CD4-positive, alpha-beta memory T cell (primary cell): ENCODE measurements around the gene VAX1. TPM values are rescaled to one million over a fixed set of nuclear protein-coding genes. Genes with fewer than 3 reads are reported as not detected.

ENCODE experiments used
- CTCF ChIA-PET: fragments of 350-600 bp; sonication (Branson Sonifier 250); formaldehyde crosslinking; loops from one replicate; lab custom pipeline; 2021; ENCODE audit warnings: inconsistent platforms; ENCODE audit not compliant: partially characterized antibody; lab: Charles Lee
- POLR2A ChIA-PET: fragments of 350-600 bp; sonication (Branson Sonifier 250); formaldehyde crosslinking; loops from one replicate; lab custom pipeline; 2021; ENCODE audit not compliant: partially characterized antibody; lab: Charles Lee
- DNase-seq, 5 donors: peaks; one replicate each; pipeline versions ENCODE4 v3.0.0 to v3.0.0-alpha.2; 2020 to 2022; ENCODE audit warnings: mixed read lengths in 1 of 5
- H3K27ac ChIP-seq: one replicate; pipeline ENCODE4 v1.7.0; 2013; ENCODE audit warnings: low read depth, low read length
- H3K27me3 ChIP-seq: 2 replicates; pipeline ENCODE4 v1.7.0; 2013; ENCODE audit warnings: mild to moderate bottlenecking, low read length, moderate library complexity; ENCODE audit not compliant: insufficient read depth
- H3K36me3 ChIP-seq: 2 replicates; pipeline ENCODE4 v1.7.0; 2013; ENCODE audit warnings: mild to moderate bottlenecking, low read length, moderate library complexity; ENCODE audit not compliant: insufficient read depth
- H3K4me1 ChIP-seq: 2 replicates; pipeline ENCODE4 v1.7.0; 2013; ENCODE audit warnings: mild to moderate bottlenecking, low read length, moderate library complexity; ENCODE audit not compliant: insufficient read depth
- H3K4me3 ChIP-seq, 2 donors: one replicate each; pipeline ENCODE4 v1.7.0; 2013; ENCODE audit warnings: low read length in 2 of 2, mild to moderate bottlenecking in 1 of 2
- H3K9me3 ChIP-seq, 2 donors: one replicate each; pipeline ENCODE4 v1.7.0; 2013; ENCODE audit warnings: low read length in 2 of 2, control low read depth in 1 of 2; ENCODE audit not compliant: control insufficient read depth in 1 of 2
- H3K27ac Mint-ChIP-seq, 7 donors: one replicate each; pipeline ENCODE4 v1.8.0; 2020 to 2021; ENCODE audit warnings: mixed read lengths in 7 of 7, mild to moderate bottlenecking in 6 of 7, inconsistent platforms in 3 of 7, moderate library complexity in 3 of 7
- H3K27me3 Mint-ChIP-seq, 2 donors: one replicate each; pipeline ENCODE4 v1.8.0; 2020 to 2021; ENCODE audit warnings: mixed read lengths in 2 of 2
- H3K36me3 Mint-ChIP-seq, 2 donors: one replicate each; pipeline ENCODE4 v1.8.0; 2020 to 2021; ENCODE audit warnings: mixed read lengths in 2 of 2, inconsistent platforms in 1 of 2, mild to moderate bottlenecking in 1 of 2
- H3K4me1 Mint-ChIP-seq, 4 donors: one replicate each; pipeline ENCODE4 v1.8.0; 2020 to 2021; ENCODE audit warnings: mixed read lengths in 4 of 4, mild to moderate bottlenecking in 1 of 4
- H3K4me3 Mint-ChIP-seq, 8 donors: one replicate each; pipeline ENCODE4 v1.8.0; 2020 to 2021; ENCODE audit warnings: mixed read lengths in 8 of 8, mild to moderate bottlenecking in 7 of 8, moderate library complexity in 6 of 8, inconsistent platforms in 3 of 8
- H3K9me3 Mint-ChIP-seq, 8 donors: one replicate each; pipeline ENCODE4 v1.8.0; 2020 to 2021; ENCODE audit warnings: mixed read lengths in 8 of 8, mild to moderate bottlenecking in 5 of 8, inconsistent platforms in 3 of 8, moderate library complexity in 1 of 8
- intact Hi-C: fragments of 100-400 bp; cut with micrococcal nuclease; formaldehyde crosslinking; loops from one replicate; pipeline ENCODE4 v1.15.1; 2023
- polyA plus RNA-seq, 2 donors: library from polyadenylated mRNA; unstranded; fragments of 300-500 nt; fragmentation: Illumina TruSeq; gene quantifications; one replicate each; pipeline ENCODE4 v1.2.3, GENCODE V29; 2021
- total RNA-seq, 2 experiments: library from RNA; stranded (reverse); gene quantifications; one replicate each; pipeline ENCODE4 v1.2.3, GENCODE V29; 2021

The VAX1 gene
- total and polyA plus RNA-seq, 4 experiments from 2014 or later = not detected

DNA sequence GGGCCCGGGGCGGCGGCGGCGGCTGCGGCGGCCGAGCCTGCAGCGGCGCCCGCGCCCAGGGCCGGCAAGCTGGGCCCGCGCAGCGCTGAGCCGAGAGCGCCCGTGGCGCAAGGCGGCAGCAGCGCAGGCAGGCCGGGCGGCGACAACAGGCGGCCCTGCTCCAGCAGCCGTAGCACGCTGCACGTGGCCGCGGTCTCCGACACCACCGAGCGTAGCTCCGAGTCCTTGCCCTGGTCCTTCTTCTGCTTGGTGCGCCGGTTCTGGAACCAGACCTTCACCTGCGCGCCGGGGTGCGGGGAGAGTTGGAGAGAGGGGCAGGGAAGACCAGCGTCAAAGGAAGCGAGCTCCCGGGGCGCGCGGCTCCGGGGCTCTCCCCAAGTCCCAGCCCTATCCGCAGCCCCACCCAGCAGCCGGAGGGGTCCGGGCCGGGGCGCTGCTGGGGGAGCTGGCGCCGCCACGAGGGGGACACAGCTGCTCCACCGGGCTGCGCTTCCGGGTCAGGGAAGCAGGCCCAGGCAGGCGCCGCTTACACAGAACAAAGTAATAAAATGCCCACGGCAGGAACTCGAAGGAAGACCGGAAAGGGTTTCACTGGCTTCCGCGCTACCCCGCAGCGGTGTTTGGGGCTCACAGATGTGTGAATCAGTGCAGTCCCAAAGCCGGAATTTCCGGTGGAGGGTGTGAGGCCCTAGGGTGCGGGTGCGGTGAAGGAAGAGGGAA lies 3.6 kb downstream of the VAX1 start:
- Mint-ChIP-seq H3K27ac (no peak overlapping the region), H3K4me3 (peak overlapping the region in 2 of 8 donors; percentile 10 to 59), H3K36me3 (no peaks in the 10 kb centered on the region), H3K9me3 (peaks cover 0 to 7% (median 2%) of the 10 kb centered on the region in 8 donors), H3K27me3 (peaks cover 64 to 66% of the 10 kb centered on the region in 2 donors), H3K4me1 (peaks cover 20 to 62% (median 39%) of the 10 kb centered on the region in 4 donors)
- Histone ChIP-seq H3K36me3 (no peaks in the 10 kb centered on the region), H3K27me3 (peaks cover 48% of the 10 kb centered on the region), H3K9me3 (no peaks in the 10 kb centered on the region), H3K27ac (no peak overlapping the region), H3K4me3 (no peak overlapping the region), H3K4me1 (peaks cover 19% of the 10 kb centered on the region)
- ChIA-PET POLR2A (no interaction called here), CTCF (interaction anchor here (1.0 kb wide), 1 partner anchor 40 kb away, joined by 4 read pairs; no protein-coding TSS in a partner anchor)
- no peak for DNase-seq
- intact Hi-C loops = no loop called here

DNA sequence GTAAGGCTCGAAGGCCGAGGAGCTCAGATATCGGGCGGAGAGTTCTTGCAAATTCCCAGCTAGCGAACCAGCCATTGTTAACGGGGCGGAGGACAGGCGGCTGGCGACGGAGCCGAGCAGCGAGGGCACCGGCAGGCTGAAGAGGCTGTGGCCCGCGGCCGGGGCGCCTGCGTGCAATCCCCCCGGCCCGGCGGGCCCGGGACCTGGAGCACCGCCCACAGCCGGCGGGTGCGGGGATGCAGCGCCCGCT lies 4.1 kb downstream of the VAX1 start:
- Histone ChIP-seq H3K27ac (no peak overlapping the region), H3K9me3 (no peaks in the 10 kb centered on the region), H3K36me3 (no peaks in the 10 kb centered on the region), H3K27me3 (peaks cover 45% of the 10 kb centered on the region), H3K4me3 (no peak overlapping the region), H3K4me1 (peaks cover 19% of the 10 kb centered on the region)
- H3K36me3 Mint-ChIP-seq = no peaks in the 10 kb centered on the region
- peak overlapping the region in 1 of 7 donors; percentile 24 for H3K27ac Mint-ChIP-seq
- peaks cover 20 to 59% (median 37%) of the 10 kb centered on the region in 4 donors for H3K4me1 Mint-ChIP-seq
- ChIA-PET POLR2A (no interaction called here), CTCF (interaction anchor here (1.0 kb wide), 1 partner anchor 41 kb away, joined by 4 read pairs; no protein-coding TSS in a partner anchor)
- H3K9me3 Mint-ChIP-seq = peaks cover 0 to 7% (median 2%) of the 10 kb centered on the region in 8 donors
- no peak for DNase-seq
- H3K4me3 Mint-ChIP-seq = peak overlapping the region in 4 of 8 donors; percentile 51 to 69 (median 58)
- H3K27me3 Mint-ChIP-seq = peaks cover 60 to 65% of the 10 kb centered on the region in 2 donors
- intact Hi-C loops = no loop called here

DNA sequence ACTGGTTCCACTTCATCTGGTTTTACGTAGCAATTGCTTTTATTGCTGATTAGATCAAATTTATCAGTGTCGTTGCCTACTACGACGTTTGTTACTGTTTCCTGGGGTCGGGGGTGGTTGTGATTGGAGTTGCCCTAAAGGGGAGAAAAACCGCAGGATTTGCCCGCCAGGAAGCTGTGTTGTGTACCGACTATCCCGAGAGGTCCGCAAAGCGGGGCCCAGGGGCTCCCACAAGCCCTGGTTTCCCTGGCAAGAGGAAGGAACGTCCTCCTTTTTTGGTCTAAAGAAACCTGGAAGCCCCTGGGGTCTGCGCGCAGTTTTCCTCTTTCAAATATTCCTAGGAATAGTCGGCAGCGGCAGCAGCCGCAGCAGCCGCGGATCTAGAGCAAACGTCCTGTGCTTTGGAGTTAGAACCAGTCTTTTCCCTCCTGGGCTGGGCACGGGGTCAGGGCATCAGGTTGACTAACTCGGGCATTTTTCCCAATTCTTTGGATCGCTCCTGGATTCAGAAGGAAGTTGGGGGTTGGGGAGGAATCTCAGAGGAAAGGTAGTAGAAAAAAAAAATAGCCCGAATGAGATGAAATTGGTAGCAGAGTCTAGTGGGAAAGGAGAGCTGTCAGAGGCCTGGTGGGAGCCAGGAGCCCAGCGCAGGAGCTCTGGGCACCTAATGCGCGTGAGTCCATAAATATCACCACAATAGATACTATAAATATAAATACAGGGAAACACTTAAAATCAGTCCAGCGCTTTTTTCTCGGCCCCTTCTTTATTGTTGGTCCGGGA lies 4.6 kb downstream of the VAX1 start:
- intact Hi-C loops = no loop called here
- Mint-ChIP-seq H3K4me3 (peak overlapping the region in 7 of 8 donors; percentile 4 to 69 (median 53)), H3K27ac (peak overlapping the region in 1 of 7 donors; percentile 24), H3K36me3 (no peaks in the 10 kb centered on the region), H3K27me3 (peaks cover 62% of the 10 kb centered on the region in 2 donors), H3K4me1 (peaks cover 20 to 54% (median 36%) of the 10 kb centered on the region in 4 donors), H3K9me3 (peaks cover 0 to 7% (median 2%) of the 10 kb centered on the region in 8 donors)
- Histone ChIP-seq H3K27me3 (peaks cover 45% of the 10 kb centered on the region), H3K9me3 (no peaks in the 10 kb centered on the region), H3K4me1 (peaks cover 19% of the 10 kb centered on the region), H3K36me3 (no peaks in the 10 kb centered on the region), H3K4me3 (no peak overlapping the region), H3K27ac (no peak overlapping the region)
- no peak for DNase-seq
- POLR2A ChIA-PET = no interaction called here
- CTCF ChIA-PET = interaction anchor here (1.0 kb wide), 1 partner anchor 41 kb away, joined by 4 read pairs; no protein-coding TSS in a partner anchor

DNA sequence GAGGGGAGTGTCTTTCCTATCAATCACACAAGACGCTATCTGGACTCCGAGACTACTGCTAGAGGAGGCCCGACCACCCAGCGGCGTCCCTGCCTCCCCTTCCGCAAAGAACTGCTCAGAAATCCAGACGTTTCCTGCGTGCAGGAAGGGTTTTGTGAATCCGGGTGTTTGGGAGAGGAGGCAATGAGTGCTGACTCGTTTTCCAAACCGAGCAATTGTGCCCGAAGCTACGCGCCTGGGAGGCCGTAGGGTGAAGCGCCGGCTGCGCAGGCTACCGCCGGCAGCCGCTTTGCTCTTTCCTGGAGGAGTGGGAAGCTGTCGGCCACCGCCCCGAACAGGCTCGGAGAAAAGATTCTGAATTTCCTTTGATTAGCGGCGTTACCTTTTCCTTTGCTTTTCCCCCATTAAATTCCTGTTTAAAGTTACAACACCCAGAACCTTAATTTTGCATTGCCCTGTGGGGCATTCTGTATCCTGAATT lies 5.3 kb downstream of the VAX1 start:
- Histone ChIP-seq H3K9me3 (no peaks in the 10 kb centered on the region), H3K4me3 (no peak overlapping the region), H3K36me3 (no peaks in the 10 kb centered on the region), H3K27me3 (peaks cover 46% of the 10 kb centered on the region), H3K27ac (no peak overlapping the region), H3K4me1 (peaks cover 19% of the 10 kb centered on the region)
- intact Hi-C loops = no loop called here
- CTCF ChIA-PET = no interaction called here
- no peak for DNase-seq
- H3K27me3 Mint-ChIP-seq = peaks cover 59 to 62% of the 10 kb centered on the region in 2 donors
- peaks cover 20 to 51% (median 35%) of the 10 kb centered on the region in 4 donors for H3K4me1 Mint-ChIP-seq
- POLR2A ChIA-PET = no interaction called here
- peak overlapping the region in 4 of 8 donors; percentile 4 to 85 (median 38) for H3K4me3 Mint-ChIP-seq
- H3K36me3 Mint-ChIP-seq = no peaks in the 10 kb centered on the region
- peaks cover 0 to 7% (median 2%) of the 10 kb centered on the region in 8 donors for H3K9me3 Mint-ChIP-seq
- no peak overlapping the region for H3K27ac Mint-ChIP-seq

DNA sequence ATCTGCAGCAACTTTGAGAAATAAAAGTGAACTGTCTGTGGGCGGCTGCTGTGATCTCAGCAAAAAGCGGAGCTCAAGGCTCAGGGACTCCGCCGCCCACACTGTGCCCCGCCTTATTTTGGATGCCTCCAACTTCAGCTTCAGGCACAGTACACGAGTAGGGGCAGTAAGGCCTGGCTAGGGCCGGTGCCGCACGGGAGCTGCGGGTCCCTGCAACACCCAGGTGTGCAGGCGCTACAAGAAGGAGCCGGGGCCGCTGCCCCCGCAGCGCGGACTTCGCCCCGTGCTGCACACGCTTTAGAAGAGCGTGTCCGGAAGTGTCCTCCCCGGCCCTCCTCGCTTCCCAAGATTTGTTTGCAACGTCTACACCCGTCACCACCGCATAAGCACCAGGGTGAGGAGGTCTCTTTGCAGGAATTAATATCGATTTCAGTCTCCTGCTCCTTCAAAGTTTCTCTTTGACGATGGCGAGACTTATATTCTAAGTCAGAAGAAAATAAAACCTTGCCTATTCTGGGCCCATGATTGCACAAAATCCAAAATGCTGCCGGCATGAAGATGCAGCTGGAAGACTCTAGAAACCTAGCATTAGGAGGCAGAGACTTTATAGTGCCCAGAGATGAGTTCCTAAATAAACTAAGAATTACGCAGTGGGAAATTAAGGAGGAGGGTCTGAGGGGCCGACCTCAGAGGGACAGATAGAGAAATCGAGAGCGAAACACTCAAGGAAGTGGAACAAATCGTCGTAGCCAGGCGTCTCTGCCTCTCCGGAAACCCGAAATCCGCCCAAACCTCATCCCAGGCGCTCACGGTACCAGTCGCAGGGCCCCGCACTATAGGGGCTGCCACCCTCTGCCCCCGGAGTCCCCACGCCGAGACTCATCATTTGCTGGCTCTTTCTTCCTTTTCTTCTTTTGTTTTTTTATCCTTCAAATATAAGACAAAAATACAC lies 6.4 kb downstream of the VAX1 start:
- peak overlapping the region; percentile 55 to 85 (median 76) for H3K4me3 Mint-ChIP-seq
- peaks cover 19% of the 10 kb centered on the region for H3K4me1 ChIP-seq
- peak overlapping the region in 2 of 7 donors; percentile 36 to 40 for H3K27ac Mint-ChIP-seq
- H3K27me3 Mint-ChIP-seq = peaks cover 66% of the 10 kb centered on the region in 2 donors
- peaks cover 47% of the 10 kb centered on the region for H3K27me3 ChIP-seq
- peaks cover 0 to 10% (median 2%) of the 10 kb centered on the region in 8 donors for H3K9me3 Mint-ChIP-seq
- no peaks in the 10 kb centered on the region for H3K9me3 ChIP-seq
- H3K4me3 ChIP-seq = no peak overlapping the region
- DNase-seq = no peak
- H3K36me3 ChIP-seq = no peaks in the 10 kb centered on the region
- peaks cover 20 to 51% (median 35%) of the 10 kb centered on the region in 4 donors for H3K4me1 Mint-ChIP-seq
- no peak overlapping the region for H3K27ac ChIP-seq
- CTCF ChIA-PET = interaction anchor here (1.2 kb wide), 1 partner anchor 44 kb away, joined by 3 read pairs; no protein-coding TSS in a partner anchor
- POLR2A ChIA-PET = no interaction called here
- intact Hi-C loops = no loop called here
- H3K36me3 Mint-ChIP-seq = no peaks in the 10 kb centered on the region

DNA sequence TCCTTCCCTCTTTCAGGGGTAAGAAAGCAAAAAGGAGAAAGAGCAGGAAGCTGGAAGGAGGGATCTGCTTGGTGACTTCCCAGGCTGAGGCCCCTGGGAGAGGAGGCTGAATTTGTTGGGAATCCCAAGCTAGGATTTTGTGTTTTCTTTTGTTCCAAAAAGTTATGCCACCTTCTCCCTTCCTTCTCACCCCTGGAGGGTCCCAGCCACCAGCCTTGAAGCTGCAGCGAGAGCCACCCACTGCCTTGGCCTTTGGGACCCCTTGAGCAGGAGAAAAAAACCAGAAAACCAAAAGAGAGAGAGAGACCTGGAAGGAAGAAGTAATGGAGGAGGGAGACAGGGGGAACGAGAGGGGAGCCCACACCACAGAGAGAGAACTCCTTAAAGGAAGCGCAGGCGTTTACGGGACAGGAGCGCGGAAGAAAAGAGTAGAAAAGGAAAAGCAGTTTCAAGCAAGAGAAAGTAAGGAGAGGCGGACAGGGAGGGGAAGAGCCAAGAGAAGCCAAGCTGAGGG lies 7.2 kb downstream of the VAX1 start:
- no peaks in the 10 kb centered on the region for H3K36me3 Mint-ChIP-seq
- H3K4me3 Mint-ChIP-seq = peak overlapping the region in 7 of 8 donors; percentile 58 to 85 (median 75)
- H3K27me3 Mint-ChIP-seq = peaks cover 59 to 60% of the 10 kb centered on the region in 2 donors
- peaks cover 19 to 47% (median 32%) of the 10 kb centered on the region in 4 donors for H3K4me1 Mint-ChIP-seq
- no peak overlapping the region for H3K27ac ChIP-seq
- DNase-seq = no peak
- H3K36me3 ChIP-seq = no peaks in the 10 kb centered on the region
- peaks cover 43% of the 10 kb centered on the region for H3K27me3 ChIP-seq
- no peaks in the 10 kb centered on the region for H3K9me3 ChIP-seq
- ChIA-PET CTCF (interaction anchor here (1.2 kb wide), 1 partner anchor 45 kb away, joined by 3 read pairs; no protein-coding TSS in a partner anchor), POLR2A (no interaction called here)
- H3K4me1 ChIP-seq = peaks cover 19% of the 10 kb centered on the region
- H3K4me3 ChIP-seq = no peak overlapping the region
- intact Hi-C loops = no loop called here
- H3K27ac Mint-ChIP-seq = peak overlapping the region in 1 of 7 donors; percentile 40
- peaks cover 0 to 10% (median 2%) of the 10 kb centered on the region in 8 donors for H3K9me3 Mint-ChIP-seq
